Panc1 (cell line): ENCODE data around the gene NFATC1. TPM values are rescaled to one million over a fixed set of nuclear protein-coding genes. Genes with fewer than 3 reads are reported as not detected.

ENCODE experiments used
- ATAC-seq: fragments of 200-7000 bp; cut with Tn5 transposase; 2 replicates; pipeline ENCODE4 v1.9.1; 2020; ENCODE audit warnings: mild to moderate bottlenecking, moderate library complexity
- BruUV-seq: library from RNA; stranded (reverse); fragments of 400-500 nt; replicated peaks from 2 replicates; lab custom pipeline; 2021; lab: Mats Ljungman, UMichigan
- CTCF ChIA-PET: fragments of 300-600 bp; sonication (Branson Sonifier 250); formaldehyde crosslinking; loops from one replicate; lab custom pipeline; 2022; ENCODE audit warnings: antibody characterized with exemption; lab: Charles Lee
- POLR2A ChIA-PET: fragments of 300-600 bp; sonication (Branson Sonifier 250); formaldehyde crosslinking; loops from one replicate; lab custom pipeline; 2022; ENCODE audit warnings: antibody characterized with exemption; lab: Charles Lee
- DNase-seq: peaks from one replicate; pipeline ENCODE4 v3.0.0-alpha.2; 2010; ENCODE audit warnings: low read depth, low spot score
- H3K27ac ChIP-seq: 2 replicates; pipeline ENCODE4 v1.5.1; 2011; ENCODE audit warnings: mild to moderate bottlenecking, low read length, inconsistent platforms
- H3K27me3 ChIP-seq: fragments of 200-500 bp; sonication (Bioruptor generic); 2 replicates; pipeline ENCODE4 v1.6.0; 2014; ENCODE audit warnings: low read length, inconsistent platforms; ENCODE audit not compliant: control insufficient read depth, insufficient read depth
- H3K36me3 ChIP-seq: fragments of 200-500 bp; sonication (Bioruptor generic); 2 replicates; pipeline ENCODE4 v1.5.1; 2014; ENCODE audit warnings: inconsistent platforms, mild to moderate bottlenecking, low read length, moderate library complexity; ENCODE audit not compliant: control insufficient read depth, insufficient read depth
- H3K4me1 ChIP-seq: 2 replicates; pipeline ENCODE4 v1.5.1; 2011; ENCODE audit warnings: inconsistent platforms, mild to moderate bottlenecking, low read length, moderate library complexity; ENCODE audit not compliant: control insufficient read depth, insufficient read depth
- H3K4me3 ChIP-seq, 2 experiments: 2 replicates each; pipeline ENCODE4 v1.5.1; 2011 to 2012; ENCODE audit warnings: low read depth in 2 of 2, low read length in 2 of 2, mild to moderate bottlenecking in 2 of 2, inconsistent platforms in 1 of 2, moderate library complexity in 1 of 2
- H3K9me3 ChIP-seq: fragments of 200-500 bp; sonication (Bioruptor generic); 2 replicates; pipeline ENCODE4 v1.5.1; 2014; ENCODE audit warnings: low read depth, mild to moderate bottlenecking, inconsistent platforms, low read length, moderate library complexity; ENCODE audit not compliant: control insufficient read depth, insufficient read depth
- CTCF ChIP-seq: fragments of 450-650 bp; IDR thresholded peaks from 2 replicates; pipeline ENCODE4 v1.5.1; 2017; ENCODE audit warnings: mild to moderate bottlenecking
- POLR2AphosphoS5 ChIP-seq: IDR thresholded peaks from 2 replicates; pipeline ENCODE4 v1.6.1; 2012; ENCODE audit warnings: mild to moderate bottlenecking, low read depth, low read length, moderate library complexity
- REST ChIP-seq, 2 experiments: IDR thresholded peaks; 2 replicates each; pipeline ENCODE4 v1.6.1; 2011 to 2012; ENCODE audit warnings: low read depth in 2 of 2, control low read depth in 1 of 2, low read length in 1 of 2, mild to moderate bottlenecking in 1 of 2, moderate library complexity in 1 of 2; ENCODE audit not compliant: insufficient read depth in 1 of 2
- SIN3A ChIP-seq: IDR thresholded peaks from 2 replicates; pipeline ENCODE4 v1.6.1; 2012; ENCODE audit warnings: low read depth, mild to moderate bottlenecking, low read length, moderate library complexity, borderline replicate concordance; ENCODE audit not compliant: insufficient read depth
- TCF7L2 ChIP-seq: IDR thresholded peaks from 2 replicates; pipeline ENCODE4 v1.6.1; 2011; ENCODE audit warnings: mild to moderate bottlenecking, low read depth, low read length, inconsistent platforms
- in situ Hi-C: cut with HindIII; loops from 2 replicates; pipeline ENCODE4 v1.10.0; 2016; ENCODE audit warnings: low sequenced_read_pairs, low pct_unique_long_range_greater_than_20kb
- intact Hi-C: fragments of 100-400 bp; cut with micrococcal nuclease; formaldehyde crosslinking; loops from one replicate; pipeline ENCODE4 v1.10.0; 2022; ENCODE audit not compliant: unreplicated experiment
- total RNA-seq: library from RNA; stranded (reverse); gene quantifications from one replicate; pipeline ENCODE4 v1.2.1, GENCODE V29; 2021; ENCODE audit not compliant: unreplicated experiment

The NFATC1 gene
- total RNA-seq, 1 experiment from 2014 or later = 30.8 TPM

GRCh38 chr18:79485788-79486355, 90.1 kb downstream of the NFATC1 start:
- BruUV-seq = no TSS peak
- H3K27ac ChIP-seq = no peak overlapping the region
- ChIA-PET CTCF (no interaction called here), POLR2A (no interaction called here)
- ATAC-seq = no peak; the same call in 1 of the 2 replicates
- no peak overlapping the region for H3K4me3 ChIP-seq
- in situ Hi-C loops = no loop called here
- DNase-seq = no peak
- no peak for TF ChIP-seq REST (IDR thresholded peaks at IDR 0.05; ENCODE audit: insufficient read depth in 1 of 2, low read depth in 2 of 2, low read length in 1 of 2)
- TF ChIP-seq TCF7L2 = no peak
- no peak for TF ChIP-seq SIN3A
- TF ChIP-seq POLR2AphosphoS5 = no peak
- H3K36me3 ChIP-seq = no peaks in the 10 kb centered on the region
- peaks cover 12% of the 10 kb centered on the region for H3K4me1 ChIP-seq
- intact Hi-C loops = no loop called here
- no peaks in the 10 kb centered on the region for H3K9me3 ChIP-seq
- H3K27me3 ChIP-seq = no peaks in the 10 kb centered on the region

GRCh38 chr18:79486356-79487182, 90.8 kb downstream of the NFATC1 start:
- TF ChIP-seq CTCF (no peak), REST (IDR thresholded peaks at IDR 0.05; ENCODE audit: insufficient read depth in 1 of 2, low read depth in 2 of 2, low read length in 1 of 2) (no peak), TCF7L2 (no peak), POLR2AphosphoS5 (no peak), SIN3A (no peak)
- Histone ChIP-seq H3K9me3 (no peaks in the 10 kb centered on the region), H3K4me3 (no peak overlapping the region), H3K4me1 (peaks cover 12% of the 10 kb centered on the region), H3K27ac (no peak overlapping the region), H3K27me3 (no peaks in the 10 kb centered on the region), H3K36me3 (no peaks in the 10 kb centered on the region)
- POLR2A ChIA-PET = no interaction called here
- in situ Hi-C loops (no loop called here), intact Hi-C loops (no loop called here)
- no peak for DNase-seq
- no peak for ATAC-seq
- CTCF ChIA-PET = no interaction called here
- no TSS peak for BruUV-seq
